CD4-positive, alpha-beta T cell treated with Interleukin-15 for 1 hour (primary cell): ENCODE measurements around the gene NKX2-3.

Source experiments
- DNase-seq: peaks from one replicate; pipeline ENCODE4 v3.0.0-alpha.2; 2020

Gene NKX2-3

DNA sequence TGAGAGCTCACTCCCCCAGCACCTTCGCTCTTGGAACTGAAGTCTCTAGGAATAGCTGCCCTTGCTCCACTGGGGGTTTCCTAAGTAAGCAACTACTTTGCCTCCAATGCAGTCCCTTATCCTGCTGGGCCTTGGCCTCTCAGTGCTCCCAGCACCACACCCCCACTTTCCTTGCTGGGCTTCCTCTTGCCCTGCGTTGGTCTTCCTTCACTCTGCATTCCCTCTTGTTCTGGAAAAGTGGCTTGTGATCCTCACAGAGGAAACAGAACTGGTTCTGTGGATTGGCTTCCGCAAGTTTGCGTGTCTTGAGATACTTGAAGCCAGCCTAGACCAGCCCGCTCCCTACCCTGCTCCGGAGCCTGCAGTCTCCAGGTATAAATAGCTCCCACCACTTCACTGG is 6.4 kb downstream of the NKX2-3 start:
- no peak for DNase-seq

DNA sequence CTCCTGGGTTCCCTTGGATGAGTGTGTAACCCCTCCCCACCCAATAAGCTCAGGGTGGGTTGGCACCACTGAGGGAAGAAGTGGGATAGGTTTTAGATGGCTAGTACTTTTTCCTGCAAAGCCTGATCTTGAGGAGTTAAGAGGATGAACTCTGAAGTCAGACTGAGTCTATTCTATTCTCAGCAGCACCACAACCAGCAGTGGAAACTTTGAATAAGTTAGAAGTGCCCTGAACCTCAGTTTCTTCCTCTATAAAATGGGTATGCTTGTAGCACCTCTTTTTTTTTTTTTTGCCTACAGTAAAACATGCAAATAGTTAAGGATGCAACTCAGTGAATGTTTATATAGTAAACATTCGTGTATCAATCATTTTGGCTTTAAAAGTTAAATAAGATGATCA is 7.1 kb downstream of the NKX2-3 start:
- DNase-seq, result no peak

DNA sequence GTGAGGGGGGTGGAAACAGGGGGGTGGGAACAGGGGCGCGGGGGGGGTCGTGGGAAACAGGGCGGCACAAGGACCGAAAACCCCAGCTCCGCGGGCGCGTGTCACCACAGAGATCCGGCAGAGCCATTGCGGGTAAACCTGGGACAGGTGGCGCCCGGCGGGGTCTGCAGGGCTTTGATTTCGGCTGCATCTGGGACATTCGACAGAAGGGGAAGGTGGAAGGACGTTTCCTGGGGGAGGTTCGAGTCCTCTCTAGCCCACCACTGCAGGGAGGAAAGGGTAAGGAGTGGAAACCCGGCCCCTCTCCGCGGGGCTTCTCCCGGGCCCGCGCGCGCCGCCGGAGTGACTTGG is 7.5 kb downstream of the NKX2-3 start:
- no peak for DNase-seq

DNA sequence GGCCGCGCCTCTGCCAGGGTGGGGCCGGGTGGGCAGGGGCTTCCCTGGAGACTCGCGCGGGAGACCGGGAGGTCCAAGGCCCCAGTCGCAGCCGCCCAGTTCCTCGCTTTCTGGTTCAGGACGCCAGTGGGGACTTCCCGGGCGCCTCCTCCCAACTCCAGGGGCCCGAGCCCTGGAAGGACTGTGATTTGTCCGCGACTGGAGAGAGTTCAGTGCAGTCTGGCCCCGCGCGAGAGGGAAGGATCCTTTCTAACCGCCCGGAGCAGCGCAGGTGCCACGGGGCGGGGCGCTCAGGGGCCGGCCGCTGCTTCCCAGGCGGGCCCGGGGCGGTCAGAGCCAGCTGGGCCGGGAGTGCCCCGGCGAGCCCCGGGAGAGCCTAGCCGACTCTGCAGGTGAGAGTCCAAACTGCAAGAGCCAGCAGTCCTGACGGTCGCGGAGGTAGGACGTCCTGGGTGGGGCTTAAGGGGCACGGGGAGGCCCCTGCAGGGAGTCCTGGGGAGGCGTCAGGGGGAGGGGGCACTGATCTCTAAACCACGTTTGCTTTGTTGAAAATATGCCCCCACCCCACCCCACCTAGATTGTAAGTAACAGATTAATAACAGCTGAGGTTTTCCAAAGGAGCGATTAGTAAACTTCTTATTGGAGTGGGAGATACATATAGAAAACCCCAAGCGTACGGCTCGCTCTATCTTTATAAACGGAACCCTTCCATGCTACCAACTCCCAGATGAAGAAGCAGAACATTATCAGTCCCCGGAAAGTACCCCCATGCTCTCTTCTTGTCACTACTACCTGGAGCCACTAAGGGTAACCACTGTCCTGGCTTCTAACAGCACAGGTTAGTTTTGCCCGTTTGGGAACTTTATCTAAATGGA is 8.2 kb downstream of the NKX2-3 start:
- no peak for DNase-seq

DNA sequence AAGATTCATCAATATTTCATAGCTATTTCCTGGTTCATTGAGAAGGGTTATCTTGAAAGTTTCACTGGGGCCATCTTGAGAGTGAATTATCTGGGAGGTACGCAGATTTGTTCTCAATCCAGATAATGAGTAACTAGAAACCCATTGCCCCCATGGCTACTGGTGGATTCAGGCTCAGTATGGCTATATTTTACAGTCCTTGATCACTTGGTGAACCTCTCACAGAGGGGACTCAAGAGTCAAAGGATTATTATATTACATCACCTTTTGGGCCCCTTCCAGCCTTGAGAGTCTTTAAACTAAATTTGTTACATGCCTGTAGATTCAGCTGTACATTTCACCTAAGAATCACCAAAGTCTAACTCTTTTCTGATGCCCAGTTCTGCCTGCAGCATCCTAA is 11.6 kb downstream of the NKX2-3 start:
- no peak for DNase-seq

DNA sequence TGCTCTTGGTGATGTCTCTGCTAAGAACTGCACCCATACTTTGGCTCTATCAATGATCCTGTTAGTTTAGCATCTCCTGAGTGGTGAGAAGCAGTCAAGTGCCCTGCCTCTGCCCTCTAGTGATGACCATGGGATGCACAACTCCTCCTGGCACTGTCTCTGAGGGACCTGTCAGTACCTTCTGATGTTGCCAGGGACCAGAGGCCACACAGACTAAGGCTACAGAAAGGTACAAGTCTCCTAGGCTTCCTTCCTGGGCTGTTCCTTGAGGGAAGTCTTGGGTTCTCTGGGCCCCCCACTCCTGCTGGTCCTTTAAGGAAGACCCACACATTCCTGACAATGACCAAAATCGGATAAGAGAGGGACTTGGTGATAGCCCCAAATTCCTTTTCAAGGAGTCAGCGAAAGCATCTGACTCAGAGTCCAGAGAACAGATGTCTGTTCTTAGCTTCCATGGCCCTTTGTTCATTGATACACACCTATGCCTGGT is 15.3 kb downstream of the NKX2-3 start:
- DNase-seq, result no peak

DNA sequence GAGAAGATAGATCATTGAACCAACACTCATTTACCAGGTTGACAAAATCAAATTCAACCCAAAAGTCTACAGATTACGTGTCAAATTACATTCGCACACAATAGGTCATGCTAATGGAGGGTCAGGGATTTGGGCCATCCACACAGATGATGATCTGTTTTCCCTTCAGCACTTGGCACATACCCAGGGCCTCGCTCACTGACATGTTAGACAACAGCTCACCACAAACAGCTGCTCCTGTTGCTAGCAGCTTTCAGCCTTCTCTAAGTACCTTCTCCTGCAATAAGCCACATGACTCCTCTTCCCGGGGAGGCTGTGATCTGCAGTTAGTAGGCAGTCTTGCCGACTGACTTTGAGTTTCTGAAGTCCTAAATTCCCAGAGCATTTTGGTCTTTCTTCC is 18.4 kb downstream of the NKX2-3 start:
- no peak for DNase-seq

DNA sequence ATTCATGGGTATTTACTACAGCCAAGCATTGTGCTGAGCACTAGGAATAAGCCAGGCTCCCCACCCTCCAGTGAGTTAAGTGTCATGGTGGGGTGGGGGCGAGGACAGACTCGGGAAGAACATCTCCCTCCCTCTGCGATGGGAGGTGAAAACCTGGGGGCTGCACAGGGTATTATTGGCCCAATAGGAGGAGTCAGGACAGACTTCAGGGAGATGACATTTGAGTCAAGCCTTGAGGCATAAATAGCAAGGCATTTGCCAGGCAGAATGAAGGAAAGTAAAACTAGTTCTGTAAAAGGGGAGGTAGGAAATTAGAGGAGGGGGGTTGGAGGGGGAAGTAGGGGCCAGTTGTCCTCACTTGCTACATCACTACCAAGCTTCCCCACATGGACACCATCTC is 18.9 kb downstream of the NKX2-3 start:
- DNase-seq, result no peak

DNA sequence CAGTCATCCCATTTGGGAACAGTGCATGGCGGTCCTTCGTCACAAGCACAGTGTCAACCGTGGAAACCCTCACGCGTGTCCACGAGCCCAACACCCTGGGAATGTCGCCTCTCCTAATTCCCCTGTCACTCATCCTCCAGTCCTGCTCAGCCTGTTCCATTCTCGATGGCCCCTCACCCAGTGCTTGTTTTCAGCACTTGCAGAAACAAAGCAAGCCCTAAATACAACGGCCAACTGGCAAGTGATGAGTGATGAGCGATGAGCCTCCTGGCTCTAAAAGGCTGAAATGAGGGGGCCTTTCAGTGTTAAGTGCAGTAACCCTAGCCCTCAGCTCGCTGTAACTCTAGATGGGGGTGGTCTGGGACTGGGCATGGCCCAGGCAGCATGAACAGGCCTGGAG is 22.6 kb downstream of the NKX2-3 start:
- no peak for DNase-seq

DNA sequence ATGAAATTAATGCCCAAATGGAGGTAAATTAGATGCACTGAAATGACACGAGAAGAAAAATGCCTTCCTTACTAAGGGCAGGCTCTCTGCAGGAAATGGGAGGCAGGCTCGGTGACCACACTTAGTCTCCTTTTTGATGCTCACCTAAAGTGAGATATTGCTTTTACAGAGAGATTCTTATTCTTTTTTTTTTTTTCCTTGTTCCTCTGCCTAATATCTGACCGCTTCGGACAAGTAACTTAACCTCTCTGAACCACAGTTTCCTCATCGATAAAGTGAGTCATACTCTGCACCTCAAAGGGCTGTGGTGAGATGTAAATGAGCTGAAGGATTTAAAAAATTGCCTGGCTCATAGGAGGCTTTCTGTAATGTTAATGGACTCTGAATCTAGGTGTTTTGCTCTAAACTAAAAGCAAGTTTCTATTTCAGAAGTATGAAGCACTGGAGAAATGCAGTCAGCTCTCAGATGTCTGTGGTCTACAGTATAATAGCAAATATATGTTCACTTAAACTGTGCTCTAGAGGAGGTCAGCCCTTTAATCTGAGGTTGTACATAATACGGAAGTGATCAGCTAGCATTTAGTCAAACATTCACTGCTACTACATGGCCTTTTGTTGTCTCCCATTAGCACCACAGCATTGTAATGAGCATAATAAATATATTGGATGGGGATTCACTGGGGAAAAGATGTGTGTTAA is 23.2 kb downstream of the NKX2-3 start:
- DNase-seq, result no peak

DNA sequence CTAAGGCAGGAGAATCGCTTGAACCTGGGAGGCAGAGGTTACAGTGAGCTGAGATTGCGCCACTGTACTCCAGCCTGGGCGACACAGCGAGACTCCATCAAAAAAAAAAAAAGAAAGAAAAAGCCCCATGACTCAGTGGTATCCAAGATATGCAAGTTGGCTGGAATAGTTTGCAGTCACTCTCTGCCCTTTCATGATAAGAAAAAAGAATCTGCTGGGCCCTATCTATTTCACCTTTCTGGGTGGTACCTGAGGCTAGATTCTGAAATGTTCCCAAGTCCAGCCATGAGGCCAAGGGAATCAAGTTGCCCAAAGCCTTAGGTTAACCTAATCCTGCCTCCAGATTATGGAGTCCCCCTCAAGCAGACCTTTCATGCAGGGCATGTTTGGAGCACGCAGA is 24.3 kb downstream of the NKX2-3 start:
- no peak for DNase-seq

DNA sequence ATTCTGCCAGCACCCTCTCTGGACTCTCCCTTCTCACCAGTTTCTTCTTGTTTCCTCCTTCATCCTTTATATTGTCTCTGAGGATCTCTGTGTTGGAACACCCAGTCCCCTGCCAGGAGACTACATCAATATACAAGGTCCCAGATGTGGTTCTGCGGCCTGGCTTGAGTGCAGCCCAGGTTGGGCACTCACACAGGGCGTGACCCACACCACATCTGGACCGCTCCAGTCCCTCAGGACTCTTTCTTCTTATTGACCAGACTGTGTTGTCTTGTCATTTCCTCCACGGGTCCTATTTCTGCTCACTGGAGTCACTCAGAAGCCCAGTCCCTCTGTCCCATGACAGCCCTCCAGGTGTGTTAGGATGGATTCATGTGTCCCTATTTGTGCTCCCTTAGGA is 26.0 kb downstream of the NKX2-3 start:
- no peak for DNase-seq

DNA sequence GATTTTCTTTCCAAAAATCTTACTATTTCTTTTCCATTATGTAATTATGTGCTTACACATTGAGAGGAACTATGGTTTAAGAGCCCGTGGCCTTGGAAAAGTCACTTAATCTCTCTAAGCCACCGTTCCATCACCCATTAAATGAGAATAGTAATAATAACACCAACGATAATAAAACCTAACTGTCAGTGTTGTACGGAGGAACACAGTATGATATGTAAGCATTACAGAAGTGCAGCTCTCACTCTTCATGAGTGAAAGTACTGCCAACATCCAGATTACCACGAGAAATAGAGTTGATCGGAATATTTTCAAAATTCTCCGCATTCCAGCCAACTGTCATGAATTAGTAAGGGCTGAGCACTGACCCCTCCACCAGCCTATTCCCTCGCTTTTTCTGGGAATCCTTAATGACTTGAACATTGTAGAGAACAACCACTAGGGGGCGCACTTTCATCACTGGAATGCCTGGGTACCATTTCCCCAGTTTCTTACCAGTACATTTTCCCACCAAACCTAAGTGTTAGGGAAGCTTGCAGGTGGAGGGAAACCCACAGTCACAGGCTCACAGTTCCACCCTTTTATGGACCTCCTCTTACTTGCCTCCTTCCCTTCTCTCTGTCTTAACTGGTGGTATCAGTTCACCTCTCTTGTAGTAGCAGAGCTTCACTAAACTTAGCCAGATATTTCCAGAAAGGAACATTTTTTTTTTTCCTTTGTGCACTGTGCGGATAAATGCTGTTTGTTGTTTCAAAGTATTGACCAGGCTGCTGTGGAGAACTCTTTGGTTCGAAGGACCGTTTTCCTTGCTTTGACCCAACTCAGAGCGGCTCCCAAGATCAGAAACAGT is 27.8 kb downstream of the NKX2-3 start:
- no peak for DNase-seq

DNA sequence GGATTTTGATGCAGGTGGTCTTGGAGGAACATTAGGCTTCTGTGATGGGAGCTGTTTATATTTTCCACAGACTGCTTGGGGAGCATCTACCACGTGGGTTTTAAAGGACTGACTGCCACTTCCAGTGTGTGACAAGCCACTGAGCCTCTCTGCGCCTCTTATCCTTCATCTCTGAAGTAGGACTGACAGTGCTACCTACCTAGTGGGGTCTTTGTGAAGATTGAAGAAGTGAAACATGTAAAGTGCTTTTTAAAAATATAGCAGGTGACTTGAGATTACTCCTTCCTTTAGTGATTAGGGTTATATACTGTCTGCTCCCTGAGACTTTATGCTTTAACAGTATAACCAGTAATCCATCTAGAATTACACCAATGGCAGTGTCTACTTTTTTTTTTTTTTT is 29.9 kb downstream of the NKX2-3 start:
- no peak for DNase-seq

DNA sequence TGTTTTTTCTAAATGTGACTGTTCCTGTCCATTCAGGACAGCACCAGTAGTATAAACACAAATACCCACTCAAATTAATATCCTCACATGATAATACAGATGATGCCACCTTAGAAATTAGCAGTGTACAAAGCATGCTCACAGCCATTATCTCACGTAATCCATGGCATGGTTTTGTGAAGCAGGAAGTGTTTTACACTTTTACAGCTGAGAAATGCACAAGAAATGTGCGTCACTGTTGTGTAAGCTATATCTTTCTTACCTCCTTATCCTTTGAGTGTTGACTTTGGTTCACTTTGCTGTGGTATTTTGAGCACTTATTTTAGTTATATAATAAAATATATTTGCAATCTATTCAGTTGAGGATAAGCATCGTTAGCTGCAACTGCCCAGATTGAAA is 31.6 kb downstream of the NKX2-3 start:
- no peak for DNase-seq

DNA sequence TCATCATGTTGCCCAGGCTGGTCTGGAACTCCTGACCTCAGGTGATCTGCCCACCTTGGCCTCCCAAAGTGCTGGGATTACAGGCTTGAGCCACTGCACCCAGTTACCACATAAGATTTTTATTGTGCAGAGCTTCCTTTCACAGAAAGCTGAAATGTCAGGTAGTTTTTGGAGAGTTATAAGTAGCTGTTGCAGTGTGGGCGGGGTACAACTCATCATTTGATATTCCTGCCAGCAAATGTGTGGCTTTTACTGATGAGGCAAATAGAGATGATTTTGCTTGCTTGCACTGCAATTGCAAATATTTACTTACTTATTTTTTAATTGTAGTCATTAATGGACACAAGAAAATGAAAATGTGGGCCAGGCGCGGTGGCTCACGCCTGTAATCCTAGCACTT is 32.4 kb downstream of the NKX2-3 start:
- no peak for DNase-seq

DNA sequence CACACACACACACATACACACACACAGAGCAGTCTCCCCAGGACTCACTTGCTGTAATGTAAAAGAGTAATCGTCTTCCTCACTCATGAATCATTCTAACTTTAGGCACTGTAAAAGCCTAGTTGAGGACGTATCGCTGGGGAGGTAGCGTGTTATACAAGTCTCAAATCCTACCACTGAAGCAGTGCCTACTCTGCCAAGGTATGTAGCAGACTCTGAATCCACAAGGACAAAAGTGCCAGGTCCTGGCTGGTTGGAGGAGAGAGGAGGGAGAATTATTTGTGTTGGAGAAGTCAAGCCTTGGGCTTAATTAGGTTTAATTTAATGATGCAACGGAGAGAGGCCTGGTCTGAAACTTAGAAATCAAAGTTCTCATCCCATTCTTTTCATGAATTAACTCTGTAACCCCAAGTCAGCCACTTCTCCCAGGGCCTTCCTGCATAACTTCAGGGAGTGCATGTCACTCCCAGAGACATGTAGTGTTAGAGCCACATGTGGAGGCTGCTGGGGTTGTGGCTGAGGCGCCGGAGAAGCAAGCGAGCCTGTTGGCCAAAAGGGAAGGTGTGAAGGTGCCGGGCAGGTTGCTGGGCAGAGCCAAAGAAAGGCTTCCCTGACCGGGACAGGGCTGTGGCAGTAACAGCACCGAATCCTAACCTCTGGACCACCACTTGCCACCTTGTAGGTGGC is 36.7 kb downstream of the NKX2-3 start:
- no peak for DNase-seq

DNA sequence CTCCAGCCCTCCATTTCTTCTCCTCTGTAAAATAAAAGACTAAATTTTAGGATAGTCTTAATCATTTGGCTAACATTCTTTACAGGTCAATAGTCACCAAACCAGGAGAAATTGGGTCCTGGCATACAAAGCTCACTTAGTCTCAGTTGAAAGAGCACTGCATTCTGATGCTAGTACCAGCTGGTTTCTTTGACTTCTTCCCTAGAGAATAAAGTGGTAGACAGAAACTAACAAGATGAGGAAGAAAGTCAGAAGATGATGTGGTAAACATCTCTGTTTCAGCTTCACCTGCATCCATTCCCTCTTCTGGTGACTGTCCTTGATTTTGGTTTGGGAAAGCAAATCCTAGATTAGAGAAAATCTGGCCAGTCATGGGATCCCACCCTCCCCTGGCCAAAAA is 37.2 kb downstream of the NKX2-3 start:
- DNase-seq, result no peak

DNA sequence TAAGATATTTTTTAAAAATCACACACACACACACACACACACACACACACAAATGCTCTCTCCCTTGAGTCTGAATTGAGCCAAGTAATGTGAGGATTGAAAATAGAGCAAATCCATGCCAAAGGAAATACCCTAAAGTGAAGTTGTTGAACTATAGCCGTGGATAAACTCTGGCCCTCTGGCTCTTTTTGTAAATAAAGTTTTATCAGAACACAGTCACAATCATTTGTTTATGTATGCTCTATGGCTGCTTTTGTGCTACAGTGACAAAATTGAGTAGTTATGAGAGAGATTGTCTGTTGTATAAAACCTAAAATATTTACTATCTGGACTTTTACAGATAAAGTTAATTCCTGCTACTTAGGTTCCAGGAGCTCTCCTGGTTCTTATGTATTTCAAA is 39.1 kb downstream of the NKX2-3 start:
- no peak for DNase-seq

DNA sequence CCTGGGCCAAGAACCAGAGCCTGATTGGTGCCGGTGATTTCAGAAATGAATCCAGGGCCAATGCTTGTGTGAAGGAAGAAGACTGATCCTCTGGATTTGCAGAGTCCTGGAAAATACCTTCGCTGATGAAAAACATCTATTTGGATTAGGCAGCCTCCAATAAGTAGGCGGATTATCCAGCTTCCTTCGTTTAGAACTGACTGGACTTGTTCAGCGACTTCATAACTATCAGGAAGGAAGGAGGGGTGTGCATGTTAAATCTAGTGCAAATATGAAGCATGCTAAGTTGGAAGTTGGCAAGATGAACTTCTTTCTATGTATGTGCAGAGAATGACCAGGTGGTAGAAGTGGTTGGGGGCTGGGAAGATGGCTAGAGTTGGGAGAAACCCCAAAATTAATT is 41.0 kb downstream of the NKX2-3 start:
- DNase-seq, result no peak

DNA sequence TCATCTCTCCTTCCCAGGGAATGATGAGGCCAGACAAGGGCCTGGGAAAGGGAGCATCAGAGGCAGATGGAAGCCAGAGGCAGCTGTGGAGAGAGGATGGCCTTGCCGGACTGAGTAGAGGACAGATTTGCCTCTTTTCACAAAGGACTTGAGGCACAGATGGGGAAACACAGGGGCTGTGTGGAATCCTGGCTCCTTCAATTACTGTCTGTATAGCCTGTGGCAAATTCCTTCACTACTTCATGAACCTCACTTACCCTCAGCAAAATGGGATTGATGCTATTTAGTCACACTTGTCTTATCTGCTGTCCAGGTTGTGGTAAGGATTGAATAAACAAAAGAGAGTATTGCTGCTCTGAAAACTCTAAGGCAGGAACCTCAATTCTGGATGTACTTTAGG is 47.2 kb downstream of the NKX2-3 start:
- no peak for DNase-seq

DNA sequence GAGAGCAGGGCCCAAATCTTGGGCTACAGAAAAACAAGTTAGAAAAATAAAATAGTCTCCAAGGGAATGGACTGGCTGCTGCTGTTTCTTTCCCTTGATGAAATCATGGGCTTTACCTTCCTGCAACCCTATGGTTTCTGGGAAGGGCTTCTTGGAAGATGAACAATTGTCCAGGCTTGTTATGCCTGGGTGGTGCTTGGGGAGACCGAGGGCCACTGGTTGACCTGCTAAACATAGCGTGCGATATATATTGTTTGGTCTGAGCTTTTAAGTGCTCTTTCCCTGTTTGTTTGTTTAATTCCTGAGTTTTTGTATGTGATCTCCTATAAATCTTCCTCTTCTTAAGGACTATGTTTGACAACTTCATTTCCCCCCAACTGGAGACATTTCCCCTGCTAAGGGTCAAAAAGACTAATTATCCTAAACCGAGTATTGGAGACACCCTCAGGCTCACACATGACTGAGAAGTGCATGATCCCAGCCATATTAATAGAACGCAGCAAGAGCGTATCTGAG is 49.6 kb downstream of the NKX2-3 start:
- DNase-seq, result no peak

DNA sequence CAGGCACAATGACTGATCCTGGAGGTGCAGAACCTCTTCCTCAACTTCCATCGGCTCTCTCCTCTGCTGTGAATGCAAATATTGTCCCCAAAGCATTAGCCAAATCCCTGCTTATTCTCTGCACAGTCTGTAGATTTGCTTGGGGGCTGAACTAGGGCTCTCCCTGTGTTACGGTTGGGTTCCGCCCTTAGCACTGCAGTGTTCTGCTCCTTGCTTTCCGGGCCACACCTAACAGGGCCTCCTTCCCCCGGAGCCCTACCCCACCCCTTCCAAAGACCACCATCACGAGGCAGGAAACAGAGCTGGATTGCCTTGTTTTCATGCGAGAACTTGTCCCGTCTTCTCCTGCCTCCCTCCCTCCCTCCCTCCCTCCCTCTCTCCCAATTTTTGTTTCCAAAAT is 50.9 kb downstream of the NKX2-3 start:
- DNase-seq, result no peak
